ENCODE measurements around the gene HARS1.

The HARS1 gene

GRCh38 chr5:140696891-140697492 lies 5.8 kb upstream of the HARS1 start:
- Histone ChIP-seq H3K27me3 (ENCODE audit: insufficient read depth, low read length, poor library complexity) (no peaks in the 10 kb centered on the region), H3K27ac (ENCODE audit: low read length) (no peak overlapping the region), H3K36me3 (ENCODE audit: insufficient read depth, low read length) (peaks cover 77% of the 10 kb centered on the region), H3K79me2 (ENCODE audit: insufficient read depth, low read length) (peaks cover 42% of the 10 kb centered on the region), H2AFZ (ENCODE audit: low read depth, low read length) (no peak overlapping the region), H3K4me3 (ENCODE audit: low read depth in 1 of 2, low read length in 2 of 2) (no peak overlapping the region), H3K4me2 (ENCODE audit: insufficient read depth, low read length) (no peak overlapping the region), H3K4me1 (ENCODE audit: insufficient read depth, low read length) (peaks cover 34% of the 10 kb centered on the region), H3K9ac (ENCODE audit: low read depth, low read length) (no peak overlapping the region), H3K9me3 (ENCODE audit: insufficient read depth, low read length, severe bottlenecking) (no peaks in the 10 kb centered on the region), H4K20me1 (ENCODE audit: insufficient read depth, low read length) (peaks cover 5% of the 10 kb centered on the region; the same call in 1 of the 2 replicates)
- ATAC-seq (ENCODE audit: insufficient read depth, low read depth) (no peak), DNase-seq (no peak)
- TF ChIP-seq CTCF (IDR thresholded peaks at IDR 0.05; ENCODE audit: borderline replicate concordance, extremely low read depth, low read length, poor library complexity, severe bottlenecking) (no peak), EZH2 (IDR thresholded peaks at IDR 0.05; ENCODE audit: borderline replicate concordance, low read depth, low read length, severe bottlenecking) (no peak)

- Histone ChIP-seq H3K27ac (ENCODE audit: low read length) (no peak overlapping the region), H3K4me3 (ENCODE audit: low read depth in 1 of 2, low read length in 2 of 2) (no peak overlapping the region), H2AFZ (ENCODE audit: low read depth, low read length) (no peak overlapping the region), H3K36me3 (ENCODE audit: insufficient read depth, low read length) (peaks cover 72% of the 10 kb centered on the region), H3K79me2 (ENCODE audit: insufficient read depth, low read length) (peaks cover 51% of the 10 kb centered on the region), H4K20me1 (ENCODE audit: insufficient read depth, low read length) (no peaks in the 10 kb centered on the region), H3K27me3 (ENCODE audit: insufficient read depth, low read length, poor library complexity) (no peaks in the 10 kb centered on the region), H3K9ac (ENCODE audit: low read depth, low read length) (no peak overlapping the region), H3K4me1 (ENCODE audit: insufficient read depth, low read length) (peaks cover 32% of the 10 kb centered on the region), H3K4me2 (ENCODE audit: insufficient read depth, low read length) (no peak overlapping the region), H3K9me3 (ENCODE audit: insufficient read depth, low read length, severe bottlenecking) (no peaks in the 10 kb centered on the region)
- DNase-seq (no peak), ATAC-seq (ENCODE audit: insufficient read depth, low read depth) (no peak)
- TF ChIP-seq CTCF (IDR thresholded peaks at IDR 0.05; ENCODE audit: borderline replicate concordance, extremely low read depth, low read length, poor library complexity, severe bottlenecking) = no peak
- no peak for TF ChIP-seq EZH2 (IDR thresholded peaks at IDR 0.05; ENCODE audit: borderline replicate concordance, low read depth, low read length, severe bottlenecking)
Measured at GRCh38 chr5:140694276-140694675, 3.1 kb upstream of the HARS1 start.

- Histone ChIP-seq H3K9me3 (ENCODE audit: insufficient read depth, low read length, severe bottlenecking) (no peaks in the 10 kb centered on the region), H3K9ac (ENCODE audit: low read depth, low read length) (peak overlapping the region; percentile 95), H3K27ac (ENCODE audit: low read length) (peak overlapping the region; percentile 83), H3K4me2 (ENCODE audit: insufficient read depth, low read length) (peak overlapping the region; percentile 96), H3K27me3 (ENCODE audit: insufficient read depth, low read length, poor library complexity) (no peaks in the 10 kb centered on the region), H2AFZ (ENCODE audit: low read depth, low read length) (peak overlapping the region; percentile 85), H3K4me3 (ENCODE audit: low read depth in 1 of 2, low read length in 2 of 2) (peak overlapping the region; percentile 81 to 99; a peak in 3 of 4 replicates), H3K79me2 (ENCODE audit: insufficient read depth, low read length) (peaks cover 60% of the 10 kb centered on the region), H4K20me1 (ENCODE audit: insufficient read depth, low read length) (no peaks in the 10 kb centered on the region), H3K4me1 (ENCODE audit: insufficient read depth, low read length) (peaks cover 42% of the 10 kb centered on the region), H3K36me3 (ENCODE audit: insufficient read depth, low read length) (peaks cover 61% of the 10 kb centered on the region)
- no peak for DNase-seq
- ATAC-seq (ENCODE audit: insufficient read depth, low read depth) = no peak
- TF ChIP-seq CTCF (IDR thresholded peaks at IDR 0.05; ENCODE audit: borderline replicate concordance, extremely low read depth, low read length, poor library complexity, severe bottlenecking) = no peak
- no peak for TF ChIP-seq EZH2 (IDR thresholded peaks at IDR 0.05; ENCODE audit: borderline replicate concordance, low read depth, low read length, severe bottlenecking)
Measured at GRCh38 chr5:140690376-140690932, 716 bp downstream of the HARS1 start.

Data from DND-41 (cell line).